GM23338 (cell line): Measurements from ENCODE around the gene CRMP1. TPM values are rescaled to one million over a fixed set of nuclear protein-coding genes. Genes with fewer than 3 reads are reported as not detected.

Experiments
- ATAC-seq: fragments of 200-7000 bp; cut with Tn5 transposase; 3 replicates; pipeline ENCODE4 v1.9.1; 2020
- DNase-seq: peaks from one replicate; pipeline ENCODE4 v3.0.0-alpha.2; 2015; ENCODE audit warnings: low spot score
- H2AFZ ChIP-seq: fragments of 200-600 bp; sonication (generic); 2 replicates; pipeline ENCODE4 v1.8.0; 2016; ENCODE audit warnings: antibody characterized with exemption, mild to moderate bottlenecking, moderate library complexity
- H3F3A ChIP-seq: fragments of 200-600 bp; sonication (generic); replicated peaks from 2 replicates; pipeline ENCODE4 v1.8.0; 2017; ENCODE audit warnings: antibody characterized with exemption, mixed run types, low read depth
- H3K27ac ChIP-seq: fragments of 200-600 bp; sonication (generic); 2 replicates; pipeline ENCODE4 v1.6.1; 2016; ENCODE audit warnings: low read depth
- H3K27me3 ChIP-seq: fragments of 200-600 bp; sonication (generic); 2 replicates; pipeline ENCODE4 v1.8.0; 2016; ENCODE audit warnings: mild to moderate bottlenecking, mixed run types, moderate library complexity; ENCODE audit not compliant: insufficient read depth
- H3K36me3 ChIP-seq: fragments of 200-600 bp; sonication (generic); 2 replicates; pipeline ENCODE4 v1.8.0; 2016; ENCODE audit warnings: mild to moderate bottlenecking; ENCODE audit not compliant: insufficient read depth
- H3K4me1 ChIP-seq: fragments of 200-600 bp; sonication (generic); 2 replicates; pipeline ENCODE4 v1.8.0; 2016; ENCODE audit warnings: mild to moderate bottlenecking, moderate library complexity; ENCODE audit not compliant: insufficient read depth
- H3K4me2 ChIP-seq: fragments of 200-600 bp; sonication (generic); 2 replicates; pipeline ENCODE4 v1.7.1; 2017; ENCODE audit warnings: mixed run types
- H3K4me3 ChIP-seq: fragments of 200-600 bp; sonication (generic); 2 replicates; pipeline ENCODE4 v1.6.1; 2016; ENCODE audit warnings: mixed run types
- H3K79me2 ChIP-seq: fragments of 200-600 bp; sonication (generic); replicated peaks from 2 replicates; pipeline ENCODE4 v1.8.0; 2017; ENCODE audit warnings: mild to moderate bottlenecking; ENCODE audit not compliant: insufficient read depth
- H3K9me2 ChIP-seq: fragments of 200-600 bp; sonication (generic); 2 replicates; pipeline ENCODE4 v1.8.0; 2017; ENCODE audit not compliant: insufficient read depth
- H4K20me1 ChIP-seq: fragments of 200-600 bp; sonication (generic); replicated peaks from 2 replicates; pipeline ENCODE4 v1.8.0; 2017; ENCODE audit warnings: mild to moderate bottlenecking; ENCODE audit not compliant: insufficient read depth
- H3K27ac Mint-ChIP-seq: 2 replicates; pipeline ENCODE4 v1.8.0; 2020; ENCODE audit warnings: inconsistent platforms, mild to moderate bottlenecking, moderate library complexity, mixed read lengths
- H3K27me3 Mint-ChIP-seq: 3 replicates; pipeline ENCODE4 v1.8.0; 2022; ENCODE audit warnings: low read depth, mild to moderate bottlenecking, moderate library complexity, mixed read lengths, inconsistent platforms; ENCODE audit not compliant: insufficient read depth, poor library complexity
- H3K36me3 Mint-ChIP-seq: 3 replicates; pipeline ENCODE4 v1.8.0; 2021; ENCODE audit warnings: low read depth, mild to moderate bottlenecking, inconsistent platforms, moderate library complexity, mixed read lengths
- H3K4me1 Mint-ChIP-seq: 3 replicates; pipeline ENCODE4 v1.8.0; 2020; ENCODE audit warnings: mild to moderate bottlenecking, inconsistent platforms, mixed read lengths
- H3K4me3 Mint-ChIP-seq: 3 replicates; pipeline ENCODE4 v1.8.0; 2021; ENCODE audit warnings: moderate library complexity, mild to moderate bottlenecking, inconsistent platforms, mixed read lengths
- H3K9me3 Mint-ChIP-seq: 3 replicates; pipeline ENCODE4 v1.8.0; 2020; ENCODE audit warnings: moderate library complexity, mild to moderate bottlenecking, inconsistent platforms, mixed read lengths
- CREB1 ChIP-seq: fragments of 250-450 bp; sonication (Bioruptor Pico); IDR thresholded peaks from 2 replicates; pipeline ENCODE4 v1.5.0; 2020; ENCODE audit warnings: low read depth, mild to moderate bottlenecking, moderate library complexity
- EZH2 ChIP-seq: fragments of 200-600 bp; sonication (generic); IDR thresholded peaks from one replicate; pipeline ENCODE4 v1.8.0; 2017; ENCODE audit warnings: antibody characterized with exemption, mild to moderate bottlenecking, low read depth; ENCODE audit not compliant: unreplicated experiment
- EZH2phosphoT487 ChIP-seq: fragments of 200-600 bp; sonication (generic); IDR thresholded peaks from one replicate; pipeline ENCODE4 v1.8.1; 2018; ENCODE audit warnings: antibody characterized with exemption; ENCODE audit not compliant: unreplicated experiment
- JUNB ChIP-seq: IDR thresholded peaks from one replicate; pipeline ENCODE4 v1.6.1; 2016; ENCODE audit warnings: antibody characterized with exemption; ENCODE audit not compliant: unreplicated experiment
- POLR2AphosphoS5 ChIP-seq: IDR thresholded peaks from 2 replicates; pipeline ENCODE4 v1.6.1; 2016; ENCODE audit warnings: antibody characterized with exemption, low read depth
- STAT1 ChIP-seq: IDR thresholded peaks from one replicate; pipeline ENCODE4 v1.6.1; 2016; ENCODE audit warnings: antibody characterized with exemption; ENCODE audit not compliant: unreplicated experiment
- ZNF331 ChIP-seq: fragments of 250-450 bp; sonication (Bioruptor Pico); IDR thresholded peaks from 2 replicates; pipeline ENCODE4 v1.5.0; 2020; ENCODE audit warnings: low read depth, mild to moderate bottlenecking, moderate library complexity
- polyA plus RNA-seq: library from polyadenylated mRNA; unstranded; fragments of >200 nt; fragmentation: Nextera tagmentation; extraction: Ambion mirVana; gene quantifications from 2 replicates; pipeline ENCODE4 v1.2.1, GENCODE V29; 2016
- total RNA-seq: library from RNA; depleted of rRNA; stranded (reverse); fragments of >200 nt; shearing (Covaris generic); gene quantifications from 2 replicates; pipeline ENCODE4 v1.2.3, GENCODE V29; 2014
- TF ChIP-seq, protein P1 (sequence below): fragments of 250-450 bp; sonication (Bioruptor Pico); IDR thresholded peaks from 2 replicates; pipeline ENCODE4 v1.5.0; 2020; ENCODE audit warnings: mild to moderate bottlenecking, moderate library complexity

The CRMP1 gene
- total and polyA plus RNA-seq, 2 experiments from 2014 or later: 52.7 to 146 TPM

DNA sequence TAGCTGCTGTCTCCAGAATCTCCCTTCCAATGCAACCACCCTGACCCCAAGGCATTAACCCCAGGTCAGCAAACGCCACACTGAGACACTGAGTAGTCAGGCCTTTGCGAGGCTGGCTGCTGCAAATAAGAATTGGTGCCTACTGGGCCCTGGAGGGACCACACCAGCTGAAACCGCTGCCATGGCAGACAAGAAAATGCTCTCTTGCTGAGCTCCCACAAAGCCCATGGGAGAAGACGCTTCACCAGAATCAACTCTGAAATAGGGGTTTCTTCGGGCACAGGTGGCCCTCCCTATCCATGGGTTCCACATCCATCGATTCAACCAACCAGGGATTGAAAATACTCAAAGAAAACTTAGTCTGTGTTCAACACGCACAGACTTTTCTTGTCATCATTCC is 26.7 kb upstream of the CRMP1 start:
- TF ChIP-seq ZNF331 (CRISPR knock-in tag): no peak
- TF ChIP-seq, protein P1, sequence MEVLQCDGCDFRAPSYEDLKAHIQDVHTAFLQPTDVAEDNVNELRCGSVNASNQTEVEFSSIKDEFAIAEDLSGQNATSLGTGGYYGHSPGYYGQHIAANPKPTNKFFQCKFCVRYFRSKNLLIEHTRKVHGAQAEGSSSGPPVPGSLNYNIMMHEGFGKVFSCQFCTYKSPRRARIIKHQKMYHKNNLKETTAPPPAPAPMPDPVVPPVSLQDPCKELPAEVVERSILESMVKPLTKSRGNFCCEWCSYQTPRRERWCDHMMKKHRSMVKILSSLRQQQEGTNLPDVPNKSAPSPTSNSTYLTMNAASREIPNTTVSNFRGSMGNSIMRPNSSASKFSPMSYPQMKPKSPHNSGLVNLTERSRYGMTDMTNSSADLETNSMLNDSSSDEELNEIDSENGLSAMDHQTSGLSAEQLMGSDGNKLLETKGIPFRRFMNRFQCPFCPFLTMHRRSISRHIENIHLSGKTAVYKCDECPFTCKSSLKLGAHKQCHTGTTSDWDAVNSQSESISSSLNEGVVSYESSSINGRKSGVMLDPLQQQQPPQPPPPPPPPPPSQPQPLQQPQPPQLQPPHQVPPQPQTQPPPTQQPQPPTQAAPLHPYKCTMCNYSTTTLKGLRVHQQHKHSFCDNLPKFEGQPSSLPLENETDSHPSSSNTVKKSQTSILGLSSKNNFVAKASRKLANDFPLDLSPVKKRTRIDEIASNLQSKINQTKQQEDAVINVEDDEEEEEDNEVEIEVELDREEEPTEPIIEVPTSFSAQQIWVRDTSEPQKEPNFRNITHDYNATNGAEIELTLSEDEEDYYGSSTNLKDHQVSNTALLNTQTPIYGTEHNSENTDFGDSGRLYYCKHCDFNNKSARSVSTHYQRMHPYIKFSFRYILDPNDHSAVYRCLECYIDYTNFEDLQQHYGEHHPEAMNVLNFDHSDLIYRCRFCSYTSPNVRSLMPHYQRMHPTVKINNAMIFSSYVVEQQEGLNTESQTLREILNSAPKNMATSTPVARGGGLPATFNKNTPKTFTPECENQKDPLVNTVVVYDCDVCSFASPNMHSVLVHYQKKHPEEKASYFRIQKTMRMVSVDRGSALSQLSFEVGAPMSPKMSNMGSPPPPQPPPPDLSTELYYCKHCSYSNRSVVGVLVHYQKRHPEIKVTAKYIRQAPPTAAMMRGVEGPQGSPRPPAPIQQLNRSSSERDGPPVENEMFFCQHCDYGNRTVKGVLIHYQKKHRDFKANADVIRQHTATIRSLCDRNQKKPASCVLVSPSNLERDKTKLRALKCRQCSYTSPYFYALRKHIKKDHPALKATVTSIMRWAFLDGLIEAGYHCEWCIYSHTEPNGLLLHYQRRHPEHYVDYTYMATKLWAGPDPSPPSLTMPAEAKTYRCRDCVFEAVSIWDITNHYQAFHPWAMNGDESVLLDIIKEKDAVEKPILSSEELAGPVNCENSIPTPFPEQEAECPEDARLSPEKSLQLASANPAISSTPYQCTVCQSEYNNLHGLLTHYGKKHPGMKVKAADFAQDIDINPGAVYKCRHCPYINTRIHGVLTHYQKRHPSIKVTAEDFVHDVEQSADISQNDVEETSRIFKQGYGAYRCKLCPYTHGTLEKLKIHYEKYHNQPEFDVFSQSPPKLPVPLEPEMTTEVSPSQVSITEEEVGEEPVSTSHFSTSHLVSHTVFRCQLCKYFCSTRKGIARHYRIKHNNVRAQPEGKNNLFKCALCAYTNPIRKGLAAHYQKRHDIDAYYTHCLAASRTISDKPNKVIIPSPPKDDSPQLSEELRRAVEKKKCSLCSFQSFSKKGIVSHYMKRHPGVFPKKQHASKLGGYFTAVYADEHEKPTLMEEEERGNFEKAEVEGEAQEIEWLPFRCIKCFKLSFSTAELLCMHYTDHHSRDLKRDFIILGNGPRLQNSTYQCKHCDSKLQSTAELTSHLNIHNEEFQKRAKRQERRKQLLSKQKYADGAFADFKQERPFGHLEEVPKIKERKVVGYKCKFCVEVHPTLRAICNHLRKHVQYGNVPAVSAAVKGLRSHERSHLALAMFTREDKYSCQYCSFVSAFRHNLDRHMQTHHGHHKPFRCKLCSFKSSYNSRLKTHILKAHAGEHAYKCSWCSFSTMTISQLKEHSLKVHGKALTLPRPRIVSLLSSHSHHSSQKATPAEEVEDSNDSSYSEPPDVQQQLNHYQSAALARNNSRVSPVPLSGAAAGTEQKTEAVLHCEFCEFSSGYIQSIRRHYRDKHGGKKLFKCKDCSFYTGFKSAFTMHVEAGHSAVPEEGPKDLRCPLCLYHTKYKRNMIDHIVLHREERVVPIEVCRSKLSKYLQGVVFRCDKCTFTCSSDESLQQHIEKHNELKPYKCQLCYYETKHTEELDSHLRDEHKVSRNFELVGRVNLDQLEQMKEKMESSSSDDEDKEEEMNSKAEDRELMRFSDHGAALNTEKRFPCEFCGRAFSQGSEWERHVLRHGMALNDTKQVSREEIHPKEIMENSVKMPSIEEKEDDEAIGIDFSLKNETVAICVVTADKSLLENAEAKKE (CRISPR knock-in tag): no peak
- no peak for TF ChIP-seq JUNB
- no peak for TF ChIP-seq STAT1
- TF ChIP-seq POLR2AphosphoS5: no peak
- no peak for TF ChIP-seq EZH2phosphoT487
- TF ChIP-seq EZH2: no peak
- H3K4me1 Mint-ChIP-seq: peaks cover 18% of the 10 kb centered on the region
- no peaks in the 10 kb centered on the region for H3K79me2 ChIP-seq
- no peaks in the 10 kb centered on the region for H3F3A ChIP-seq
- H3K27me3 Mint-ChIP-seq: peaks cover 6% of the 10 kb centered on the region
- no peaks in the 10 kb centered on the region for H3K36me3 ChIP-seq
- H3K4me1 ChIP-seq: no peaks in the 10 kb centered on the region
- no peak overlapping the region for H3K4me3 ChIP-seq
- no peaks in the 10 kb centered on the region for H3K27me3 ChIP-seq
- no peaks in the 10 kb centered on the region for H3K36me3 Mint-ChIP-seq
- H2AFZ ChIP-seq: no peak overlapping the region
- no peak for ATAC-seq
- H3K4me3 Mint-ChIP-seq: no peak overlapping the region
- H3K4me2 ChIP-seq: no peak overlapping the region
- H3K9me2 ChIP-seq: no peaks in the 10 kb centered on the region
- H3K27ac ChIP-seq: no peak overlapping the region
- H4K20me1 ChIP-seq: no peaks in the 10 kb centered on the region
- no peak for DNase-seq
- H3K9me3 Mint-ChIP-seq: peaks cover 3% of the 10 kb centered on the region; the same call in 1 of the 3 replicates
- H3K27ac Mint-ChIP-seq: no peak overlapping the region

DNA sequence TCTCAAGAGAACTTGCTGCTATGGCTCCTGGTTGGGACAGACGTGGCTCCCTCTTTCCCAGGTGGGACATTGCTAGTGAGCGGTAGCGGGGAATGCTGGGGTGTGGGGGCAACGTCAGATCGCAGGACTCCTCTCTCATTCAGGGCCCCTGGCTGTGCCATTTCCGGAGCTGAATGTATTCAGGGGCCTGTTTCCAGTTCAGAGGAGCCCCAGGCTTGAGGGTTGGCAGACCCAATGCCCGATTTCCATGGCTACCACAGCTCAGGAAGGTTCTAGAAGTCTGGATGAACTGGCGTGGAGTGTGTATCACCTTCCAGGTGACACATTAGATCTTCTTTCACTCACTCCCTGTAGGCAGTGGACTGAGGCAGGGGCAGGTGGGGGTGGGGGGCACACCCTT is 26.2 kb upstream of the CRMP1 start:
- H3K4me1 Mint-ChIP-seq: peaks cover 18% of the 10 kb centered on the region
- H3F3A ChIP-seq: no peaks in the 10 kb centered on the region
- no peaks in the 10 kb centered on the region for H3K27me3 ChIP-seq
- H3K27ac ChIP-seq: no peak overlapping the region
- no peaks in the 10 kb centered on the region for H3K79me2 ChIP-seq
- H3K36me3 Mint-ChIP-seq: no peaks in the 10 kb centered on the region
- no peaks in the 10 kb centered on the region for H3K4me1 ChIP-seq
- peaks cover 6% of the 10 kb centered on the region for H3K27me3 Mint-ChIP-seq
- no peaks in the 10 kb centered on the region for H4K20me1 ChIP-seq
- no peak overlapping the region for H3K4me2 ChIP-seq
- no peaks in the 10 kb centered on the region for H3K36me3 ChIP-seq
- peaks cover 3% of the 10 kb centered on the region; the same call in 1 of the 3 replicates for H3K9me3 Mint-ChIP-seq
- no peak overlapping the region for H3K27ac Mint-ChIP-seq
- no peak for TF ChIP-seq CREB1 (CRISPR knock-in tag)
- no peak for TF ChIP-seq STAT1
- no peak for TF ChIP-seq ZNF331 (CRISPR knock-in tag)
- no peak overlapping the region for H2AFZ ChIP-seq
- no peak for ATAC-seq
- H3K9me2 ChIP-seq: no peaks in the 10 kb centered on the region
- no peak overlapping the region for H3K4me3 ChIP-seq
- no peak overlapping the region for H3K4me3 Mint-ChIP-seq
- no peak for DNase-seq
